MV-4-11 (cell line): ENCODE data around the gene OSBP2.
"Not testable (repeated sequence)": the region's sequence is repeated elsewhere in the genome, so short reads cannot be mapped to it uniquely, and the experiment has no call there.

Source experiments
- DNase-seq: peaks from one replicate; lab custom pipeline; 2025; lab: John Stamatoyannopoulos, UW

Gene OSBP2

DNA sequence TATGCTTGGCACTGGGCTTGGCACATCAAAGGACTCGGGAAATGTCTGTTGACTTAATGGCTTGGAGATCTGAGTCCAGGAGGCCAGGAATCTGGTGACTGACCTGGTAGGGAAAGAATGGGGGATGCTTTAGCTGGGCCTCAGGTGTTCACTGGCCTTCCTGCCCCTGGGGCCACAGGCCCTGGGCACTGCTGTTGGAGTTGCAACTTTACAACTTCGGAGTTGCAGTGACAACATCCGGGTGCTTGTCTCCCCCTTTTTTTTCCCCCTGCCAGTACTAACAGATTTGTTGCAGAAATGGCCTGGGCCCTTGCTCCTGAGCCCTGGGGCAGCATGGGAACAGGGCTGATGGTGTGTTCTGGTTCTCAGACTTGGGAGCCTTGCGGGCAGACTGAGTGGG is 23.8 kb downstream of the OSBP2 start:
- no peak for DNase-seq

DNA sequence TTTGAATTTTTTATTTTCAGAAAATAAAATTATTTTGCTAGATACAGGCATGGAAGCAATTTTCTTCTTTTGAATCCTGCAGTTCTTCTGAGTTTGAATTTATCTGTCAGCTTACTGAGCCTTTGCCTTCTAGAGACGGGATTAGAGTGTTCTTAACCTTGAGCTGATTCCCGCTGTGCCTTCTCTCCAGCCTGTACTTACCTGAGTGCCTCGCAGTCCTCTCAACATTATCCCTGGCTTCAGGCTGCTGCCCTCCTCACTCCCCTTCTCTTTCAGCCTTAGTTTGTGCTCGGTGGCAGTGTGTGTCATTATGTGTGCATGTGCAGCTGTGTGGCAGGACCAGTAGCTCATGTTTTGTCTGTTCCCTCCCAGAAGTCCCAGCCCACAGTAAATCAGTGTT is 24.3 kb downstream of the OSBP2 start:
- DNase-seq, result no peak

DNA sequence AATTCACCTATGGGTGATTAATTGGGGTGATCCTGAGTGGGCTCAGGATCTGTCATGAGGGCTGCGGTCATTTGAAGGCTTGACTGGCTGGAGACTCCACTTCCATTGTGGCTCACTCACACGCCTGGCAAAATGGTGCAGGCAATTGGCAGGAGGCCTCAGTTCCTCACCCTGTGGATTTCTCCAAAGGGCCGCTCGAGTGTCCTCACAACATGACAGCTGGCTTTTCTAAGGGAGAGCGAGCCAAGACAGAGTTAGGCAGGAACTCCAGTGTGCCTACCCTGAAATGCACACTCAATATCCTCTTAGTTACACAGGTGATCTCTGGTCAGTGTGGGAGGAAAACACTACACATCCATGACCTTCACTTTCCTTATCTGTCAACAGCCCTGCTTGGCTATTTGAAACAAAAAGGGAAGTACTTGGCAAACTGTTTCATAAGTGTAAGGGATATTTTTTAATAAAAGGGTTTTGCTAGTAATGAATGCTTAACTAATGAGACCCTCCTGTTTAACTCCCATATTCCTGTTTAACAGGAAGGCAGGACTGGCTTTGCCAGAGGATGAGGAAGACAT is 25.7 kb downstream of the OSBP2 start:
- peak; percentile 28 for DNase-seq

DNA sequence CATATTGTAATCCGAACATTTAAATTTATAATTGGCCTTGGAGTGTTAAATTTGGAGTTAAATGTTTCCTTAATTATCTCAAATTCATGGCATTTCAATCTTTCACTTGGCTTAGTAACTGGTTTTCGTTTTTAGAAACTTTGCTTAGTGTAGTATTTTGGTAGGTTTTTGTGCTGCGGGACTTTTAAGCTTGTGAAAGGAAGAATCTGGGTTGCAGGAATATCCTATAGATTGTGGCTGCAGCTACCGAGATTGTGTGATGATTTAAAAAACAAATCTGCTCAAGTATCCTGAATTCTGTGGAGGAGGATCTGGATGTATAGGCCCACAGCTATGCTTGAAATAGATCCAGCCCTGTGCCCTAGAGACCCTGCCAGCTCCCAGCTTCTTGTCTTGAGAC is 27.1 kb downstream of the OSBP2 start:
- no peak for DNase-seq

DNA sequence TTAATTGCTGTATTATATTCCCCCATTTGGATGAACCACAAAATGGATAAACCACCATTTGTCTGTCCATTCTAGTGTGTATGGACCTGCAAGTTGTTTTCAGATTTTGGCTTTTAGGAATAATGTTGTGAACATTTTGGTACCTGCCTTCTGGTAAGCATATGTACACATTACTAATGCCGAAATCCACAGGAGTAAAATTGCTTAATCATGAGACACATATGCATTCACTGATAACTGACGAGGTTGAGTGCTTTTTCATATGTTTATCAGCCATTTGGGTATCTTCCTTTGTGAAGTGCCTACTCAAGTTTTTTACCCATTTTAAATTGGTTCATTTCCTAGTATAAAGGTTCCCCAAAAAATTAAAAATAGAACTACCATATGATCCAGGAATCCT is 34.2 kb downstream of the OSBP2 start:
- no peak for DNase-seq

DNA sequence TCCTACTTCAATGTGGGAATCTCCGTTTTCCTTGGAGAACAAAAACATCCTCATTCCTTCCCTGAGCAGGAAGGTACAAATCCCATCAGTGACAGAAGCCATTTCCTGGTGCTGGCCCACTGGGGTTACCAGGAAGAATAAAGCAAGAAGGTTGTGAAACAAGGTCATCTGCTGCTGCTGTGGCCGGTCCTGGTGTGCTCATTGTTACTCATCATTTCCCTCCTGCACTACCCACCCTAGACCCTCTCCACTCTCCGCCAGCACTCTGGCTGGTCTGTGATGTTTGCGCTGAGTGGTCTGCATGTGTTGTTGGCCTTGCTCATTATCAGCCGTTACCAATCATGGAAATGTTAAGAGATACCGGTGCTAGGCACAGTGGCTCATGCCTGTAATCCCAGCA is 37.0 kb downstream of the OSBP2 start:
- no peak for DNase-seq

DNA sequence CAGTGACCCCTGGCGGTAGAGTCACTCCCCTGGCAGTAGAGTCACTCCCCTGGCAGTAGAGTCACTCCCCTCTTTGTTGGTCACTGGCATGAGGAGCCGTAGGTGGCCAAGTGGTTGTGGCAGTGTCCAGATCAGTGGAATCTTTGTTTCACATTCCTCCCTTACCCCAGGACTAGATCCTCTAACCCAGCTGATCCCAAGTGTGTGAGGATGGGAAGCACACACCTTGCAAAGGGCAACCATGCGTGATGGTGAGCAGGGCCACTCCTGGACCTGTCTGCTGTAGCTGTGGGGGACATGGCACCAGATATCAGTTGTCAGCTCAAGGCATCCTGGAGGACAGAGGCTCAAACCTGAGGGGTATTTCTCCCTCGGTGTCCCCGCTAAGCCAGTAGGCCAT is 37.8 kb downstream of the OSBP2 start:
- no peak for DNase-seq

DNA sequence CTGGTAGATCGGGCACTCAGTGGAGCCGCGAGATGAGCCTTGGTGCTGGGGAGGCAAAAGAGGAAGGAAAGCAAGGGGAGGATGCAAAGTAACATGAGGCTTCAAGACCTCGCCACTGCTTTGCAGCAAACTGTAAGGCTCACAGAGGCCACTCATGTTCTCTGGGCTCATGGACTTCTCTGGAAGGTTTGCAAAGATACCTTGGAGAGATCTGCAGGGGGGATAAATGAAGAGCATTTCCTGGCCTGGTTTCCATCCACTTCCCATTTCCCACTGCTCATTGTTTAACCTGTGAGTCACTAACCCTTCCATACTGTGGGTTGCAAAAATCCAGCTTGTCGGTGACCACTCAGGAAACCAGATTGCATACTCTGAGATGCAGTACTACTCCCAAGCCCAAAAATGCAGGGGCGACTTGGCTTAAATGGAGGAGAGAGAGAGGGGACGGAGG is 38.5 kb downstream of the OSBP2 start:
- DNase-seq, result peak; percentile 66

DNA sequence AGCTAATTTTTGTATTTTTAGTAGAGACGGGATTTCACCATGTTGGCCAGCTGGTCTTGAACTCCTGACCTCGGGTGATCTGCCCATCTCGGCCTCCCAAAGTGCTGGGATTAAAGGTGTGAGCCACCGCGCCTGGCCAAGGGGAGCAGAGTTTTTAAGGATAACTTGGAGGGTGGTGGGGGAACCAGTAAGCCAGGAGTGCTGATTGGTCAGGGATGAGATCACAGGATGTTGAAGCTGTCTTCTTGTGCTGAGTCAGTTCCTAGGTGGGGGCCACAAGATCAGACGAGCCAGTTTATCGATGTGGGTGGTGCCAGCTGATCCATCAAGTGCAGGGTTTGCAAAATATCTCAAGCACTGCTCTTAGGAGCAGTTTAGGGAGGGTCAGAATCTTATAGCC is 45.3 kb downstream of the OSBP2 start:
- not testable (repeated sequence) for DNase-seq

DNA sequence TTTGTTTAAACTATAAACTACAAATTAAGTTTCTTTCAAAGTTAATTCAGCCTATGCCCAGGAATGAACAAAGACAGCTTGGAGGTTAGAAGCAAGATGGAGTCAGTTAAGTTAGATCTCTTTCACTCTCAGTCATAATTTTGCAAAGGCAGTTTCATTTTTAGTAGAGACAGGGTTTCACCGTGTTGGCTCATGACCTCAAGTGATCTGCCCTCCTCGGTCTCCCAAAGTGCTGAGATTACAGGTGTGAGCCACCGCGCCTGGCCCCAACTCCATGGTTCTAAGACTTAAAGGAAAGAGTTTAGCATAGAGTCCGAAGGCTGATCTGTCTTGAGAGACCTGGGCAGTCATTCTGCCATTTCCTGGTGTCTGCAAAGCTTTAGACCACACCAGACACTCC is 45.8 kb downstream of the OSBP2 start:
- DNase-seq, result not testable (repeated sequence)

DNA sequence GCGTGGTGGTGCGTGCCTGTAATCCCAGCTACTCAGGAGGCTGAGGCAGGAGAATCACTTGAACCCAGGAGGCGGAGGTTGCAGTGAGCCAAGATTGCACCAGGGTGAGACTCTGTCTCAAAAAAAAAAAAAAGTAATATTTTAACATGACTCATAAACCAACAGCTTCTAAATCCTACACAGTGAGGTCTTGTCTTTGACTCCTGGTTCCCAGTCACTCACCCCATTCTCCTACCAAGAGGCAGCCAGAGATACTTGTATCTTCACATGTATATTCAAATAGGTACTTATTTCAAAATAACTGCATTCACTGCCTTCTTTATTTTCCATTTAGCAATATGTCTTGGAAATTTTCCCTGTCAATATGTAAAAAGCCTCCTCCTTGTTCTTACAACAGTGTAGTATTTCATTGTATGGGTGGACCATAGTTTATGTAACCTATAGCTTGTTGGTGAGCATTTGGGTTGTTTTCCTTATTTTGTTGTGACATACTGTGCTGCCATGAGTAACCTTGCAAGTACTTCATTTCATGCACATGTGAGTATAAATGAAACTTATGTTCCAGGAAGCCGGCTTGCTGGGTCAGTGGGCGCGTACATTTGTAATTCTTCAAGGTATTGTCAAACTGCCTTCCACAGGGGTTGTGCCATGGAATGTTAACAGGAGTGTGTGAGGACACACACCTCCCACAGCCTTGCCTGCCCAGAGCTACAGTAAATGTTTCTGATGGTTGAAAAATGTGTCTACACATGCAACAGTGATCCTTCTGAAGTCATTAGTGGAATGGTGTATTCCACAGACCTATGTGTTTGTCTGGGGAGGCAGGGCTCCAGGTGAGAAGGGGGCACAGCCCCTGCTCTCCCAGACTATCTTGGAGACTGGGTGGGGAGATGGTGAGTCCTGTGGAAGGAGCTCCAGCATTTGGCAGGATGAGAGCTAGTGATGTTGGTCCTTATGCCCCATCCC is 47.9 kb downstream of the OSBP2 start:
- DNase-seq, result no peak

DNA sequence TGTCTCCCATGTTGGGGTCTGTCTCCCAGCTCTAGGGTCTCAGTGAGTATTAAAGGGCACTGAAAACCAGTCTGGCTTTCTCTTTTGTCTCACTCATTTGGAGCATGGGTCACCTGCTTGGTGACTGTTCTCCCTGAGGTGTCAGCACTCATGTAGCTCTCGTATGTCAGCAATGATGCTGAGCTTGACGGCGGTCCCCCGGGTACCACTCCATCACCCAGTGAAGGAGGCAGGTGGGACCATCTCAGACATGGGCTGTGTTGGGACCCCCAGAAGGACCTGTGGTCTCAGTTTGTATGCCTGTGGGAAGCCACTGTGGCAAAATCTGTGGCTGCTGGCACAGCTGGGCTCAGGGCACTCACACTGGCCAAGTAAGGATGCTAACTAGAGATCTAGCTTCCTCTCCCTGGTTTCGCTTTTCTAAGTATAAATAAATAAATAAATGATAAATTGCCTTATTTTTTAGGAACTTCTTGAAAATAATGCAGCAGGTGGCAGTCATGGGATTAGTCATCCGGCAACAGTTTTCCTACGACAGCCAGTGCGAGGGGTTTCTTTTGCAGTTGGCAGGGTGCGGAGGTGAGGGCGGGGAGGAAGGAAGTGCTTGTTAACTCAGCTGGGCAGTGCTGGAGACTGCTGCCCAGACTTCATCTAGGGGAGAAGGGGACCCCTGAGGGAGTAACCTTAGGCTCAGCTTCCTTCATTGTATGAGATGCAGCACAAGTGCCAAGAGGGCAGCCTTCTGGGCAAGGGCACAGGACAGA is 48.8 kb downstream of the OSBP2 start:
- peak; percentile 52 for DNase-seq

DNA sequence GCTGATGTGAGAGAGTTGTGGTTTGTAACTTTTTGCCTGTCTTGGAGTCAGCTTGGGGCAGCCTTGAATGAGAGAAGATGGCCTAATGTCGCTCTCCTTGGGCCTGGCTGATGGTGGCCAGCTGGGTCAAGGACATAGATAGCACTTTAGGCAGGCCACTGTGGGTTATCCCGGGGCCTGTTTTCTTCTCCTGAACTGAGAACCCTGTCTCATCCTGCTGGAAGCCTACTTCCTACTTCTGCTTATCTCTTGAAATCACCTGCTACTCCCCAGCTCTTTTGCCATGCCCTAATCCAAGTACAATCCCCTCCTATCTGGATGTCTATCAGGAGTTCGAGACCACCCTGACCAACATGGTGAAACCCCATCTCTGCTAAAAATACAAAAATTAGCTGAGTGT is 49.5 kb downstream of the OSBP2 start:
- DNase-seq, result no peak

DNA sequence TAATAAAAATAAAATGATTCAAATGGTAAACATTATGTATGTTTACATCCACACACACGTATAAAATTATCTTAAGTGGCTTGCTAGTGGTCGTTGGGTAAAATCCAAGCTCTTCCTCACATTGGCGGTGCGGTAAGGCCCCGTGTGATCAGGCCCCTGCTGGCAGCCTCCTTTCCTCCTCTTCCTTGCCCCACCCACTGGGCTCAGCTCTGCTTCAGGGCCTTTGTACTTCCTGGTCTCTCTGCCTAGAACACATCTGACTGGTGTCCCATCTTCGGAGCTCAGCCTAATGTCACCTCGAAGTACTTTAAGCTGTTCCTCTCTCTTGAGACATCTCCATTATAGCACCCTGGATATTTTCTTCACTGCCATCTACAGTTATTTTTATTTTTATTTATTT is 52.8 kb downstream of the OSBP2 start:
- no peak for DNase-seq

DNA sequence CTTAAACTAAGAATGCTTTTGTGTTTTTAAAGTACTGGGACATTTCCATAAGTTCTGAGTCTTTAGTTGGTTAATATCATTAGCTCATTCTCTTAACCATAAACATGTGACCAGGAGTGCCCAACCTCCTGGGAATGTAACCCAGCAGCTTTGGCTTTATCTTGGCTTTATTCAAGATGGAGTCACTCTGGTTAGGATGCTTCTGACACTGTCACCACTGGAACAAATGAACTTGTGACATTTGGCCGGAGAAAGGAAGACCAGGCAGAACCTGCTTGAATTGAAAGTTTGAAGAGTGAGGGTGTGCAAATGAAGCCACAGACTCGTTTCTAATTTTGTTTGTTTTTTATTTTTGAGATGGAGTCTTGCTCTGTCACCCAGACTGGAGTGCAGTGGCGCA is 54.6 kb downstream of the OSBP2 start:
- no peak for DNase-seq

DNA sequence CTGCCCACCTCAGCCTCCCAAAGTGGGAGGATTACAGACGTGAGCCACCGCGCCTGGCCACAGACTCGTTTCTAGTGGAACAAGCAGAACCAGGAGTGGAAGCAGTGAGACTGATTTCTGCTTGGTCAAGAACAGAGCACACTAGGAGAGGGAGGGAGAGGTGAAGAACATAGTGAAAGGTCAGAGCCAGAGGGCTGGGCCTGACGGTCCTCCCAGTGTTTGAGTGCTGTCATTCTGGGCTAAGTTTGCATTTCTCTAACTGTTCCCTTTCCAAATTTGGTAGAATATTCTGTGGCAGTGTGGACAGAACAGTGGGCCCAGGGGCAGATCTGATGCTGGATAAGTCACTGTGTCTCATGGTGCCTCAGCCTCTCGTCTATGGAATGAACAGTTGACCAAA is 55.2 kb downstream of the OSBP2 start:
- no peak for DNase-seq

DNA sequence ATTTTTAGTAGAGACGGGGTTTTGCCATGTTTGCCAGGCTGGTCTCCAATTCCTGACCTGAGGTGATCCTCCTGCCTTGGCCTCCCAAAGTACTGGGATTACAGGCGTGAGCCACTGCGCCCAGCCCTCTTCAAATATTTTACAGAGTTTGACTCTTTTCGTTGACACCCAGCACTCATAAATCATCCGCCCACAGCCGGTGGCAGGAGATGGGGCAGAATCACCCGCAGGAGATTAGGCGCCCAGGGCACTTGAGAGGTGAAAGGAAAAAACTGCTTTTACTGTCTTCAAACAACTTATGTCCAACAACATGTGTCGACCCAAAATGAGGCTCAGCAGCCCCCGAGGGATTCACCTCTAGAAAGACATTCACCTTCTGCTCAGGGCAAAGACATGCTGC is 56.9 kb downstream of the OSBP2 start:
- DNase-seq, result no peak

DNA sequence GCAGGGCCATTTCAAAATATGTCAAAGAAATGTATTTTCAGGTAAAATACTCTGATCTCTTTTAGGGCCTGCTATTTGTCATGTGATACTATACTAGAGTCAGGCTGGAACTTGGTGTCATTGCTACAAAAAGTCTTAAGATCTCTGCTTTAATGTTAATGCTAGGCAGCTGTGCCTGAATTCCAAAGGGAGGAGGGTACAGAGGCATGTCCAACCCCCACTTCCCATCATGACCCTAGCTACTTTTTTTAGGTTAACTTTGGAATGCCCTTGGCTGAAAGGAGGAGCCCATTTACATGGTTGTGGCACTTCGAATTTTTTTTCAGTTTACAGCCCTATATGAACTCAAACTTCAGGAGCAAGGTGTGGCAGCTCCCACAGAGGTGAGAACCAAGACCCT is 58.1 kb downstream of the OSBP2 start:
- DNase-seq, result no peak

DNA sequence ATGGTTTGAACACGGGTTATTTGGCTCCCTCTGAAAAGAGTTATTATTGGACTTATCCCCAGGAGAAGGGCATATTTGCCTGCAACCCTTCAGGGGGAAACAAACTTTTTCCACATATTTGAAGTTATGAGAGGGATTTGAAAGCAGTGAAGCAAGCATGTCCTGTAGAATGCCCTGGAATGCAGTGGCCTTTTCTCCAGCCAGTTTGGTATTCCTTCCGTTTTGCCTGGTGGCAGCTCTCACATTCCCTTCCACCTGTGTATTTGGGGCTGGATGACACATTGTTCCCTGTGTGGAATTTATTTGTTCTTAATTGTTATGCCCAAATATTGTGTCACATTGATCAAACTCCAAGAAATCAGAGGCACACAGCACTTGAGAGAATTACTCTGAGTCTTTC is 59.0 kb downstream of the OSBP2 start:
- no peak for DNase-seq

DNA sequence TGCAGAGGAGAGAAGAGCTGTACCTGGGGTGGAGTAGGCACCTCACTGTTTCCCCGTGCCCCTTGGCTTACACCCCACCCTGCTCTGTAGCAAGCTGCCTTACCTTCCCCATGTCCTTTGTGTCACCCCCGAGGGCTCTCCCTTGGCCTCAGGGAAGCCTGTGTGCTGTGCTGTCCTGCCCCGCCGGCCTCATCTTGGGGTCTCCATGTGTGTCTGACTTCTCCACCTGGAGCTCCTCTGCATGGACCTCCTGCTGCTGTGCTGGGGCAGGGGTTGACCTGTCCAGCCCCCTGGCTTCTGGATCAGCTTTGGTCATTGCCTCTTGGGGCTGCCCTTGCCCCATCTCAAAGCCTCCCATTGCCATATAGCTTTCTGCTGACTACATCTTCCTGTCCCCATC is 59.8 kb downstream of the OSBP2 start:
- no peak for DNase-seq

DNA sequence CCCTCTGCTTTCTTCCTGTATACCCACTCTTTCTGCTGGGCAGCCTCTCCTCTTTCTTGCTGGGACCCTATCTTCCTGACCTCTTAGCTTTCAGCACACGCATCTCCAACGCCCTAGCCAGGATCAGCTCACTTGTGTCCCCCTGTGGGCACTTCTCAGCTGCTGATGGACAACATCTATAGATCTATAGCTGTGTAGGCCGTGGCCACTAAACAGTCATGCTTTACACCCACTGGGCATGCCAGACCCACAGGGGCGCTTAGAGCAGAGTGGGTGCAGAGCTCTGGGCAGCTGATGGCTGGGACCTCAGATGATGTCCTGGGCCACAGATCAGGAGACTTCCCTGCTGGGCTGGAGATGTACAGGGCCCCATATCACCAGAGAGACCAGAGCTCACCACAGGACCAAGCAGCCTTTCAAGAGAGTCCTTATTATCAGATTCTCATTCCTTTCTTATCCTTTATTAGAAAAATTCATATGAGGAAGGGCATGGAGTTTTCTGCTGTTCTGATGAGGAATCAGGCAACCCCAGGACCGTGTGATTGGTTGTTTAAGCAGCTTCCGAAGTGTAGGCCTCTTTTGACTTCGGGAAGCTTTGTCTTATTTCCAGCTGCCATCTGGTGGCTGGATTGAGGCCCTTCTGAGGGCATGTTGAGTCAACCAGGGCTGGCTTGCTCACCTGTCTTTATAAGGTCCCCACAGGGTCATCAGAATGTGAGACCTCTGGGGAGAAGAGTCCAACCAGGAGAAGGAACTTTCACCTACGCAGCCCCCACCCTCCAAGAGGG is 60.5 kb downstream of the OSBP2 start:
- peak; percentile 44 for DNase-seq

DNA sequence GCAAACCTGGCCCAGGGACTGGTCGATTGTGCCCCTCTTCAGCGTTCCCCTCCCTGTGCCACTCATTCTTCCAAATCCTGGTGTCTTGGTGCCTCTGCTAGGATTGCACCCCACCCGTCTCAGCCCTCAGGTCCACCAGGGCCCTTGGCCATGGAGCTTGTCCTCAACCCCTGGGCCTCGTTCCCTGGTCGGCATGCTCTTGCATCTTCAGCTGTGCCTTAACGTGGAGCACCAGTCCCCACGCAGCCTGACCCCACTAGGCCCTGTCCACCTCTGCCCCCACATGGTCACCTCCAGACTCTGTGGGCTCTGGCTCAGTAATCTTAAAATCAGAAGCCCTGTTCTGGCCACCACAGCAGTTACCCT is 61.1 kb downstream of the OSBP2 start:
- DNase-seq, result no peak
